Measurements from ENCODE around the gene ZNF428. TPM values are rescaled to one million over a fixed set of nuclear protein-coding genes. Genes with fewer than 3 reads are reported as not detected.

ZNF428 gene
- total and polyA plus RNA-seq, 11 donors = 25.1 to 64.5 (median 31.3) TPM

DNA sequence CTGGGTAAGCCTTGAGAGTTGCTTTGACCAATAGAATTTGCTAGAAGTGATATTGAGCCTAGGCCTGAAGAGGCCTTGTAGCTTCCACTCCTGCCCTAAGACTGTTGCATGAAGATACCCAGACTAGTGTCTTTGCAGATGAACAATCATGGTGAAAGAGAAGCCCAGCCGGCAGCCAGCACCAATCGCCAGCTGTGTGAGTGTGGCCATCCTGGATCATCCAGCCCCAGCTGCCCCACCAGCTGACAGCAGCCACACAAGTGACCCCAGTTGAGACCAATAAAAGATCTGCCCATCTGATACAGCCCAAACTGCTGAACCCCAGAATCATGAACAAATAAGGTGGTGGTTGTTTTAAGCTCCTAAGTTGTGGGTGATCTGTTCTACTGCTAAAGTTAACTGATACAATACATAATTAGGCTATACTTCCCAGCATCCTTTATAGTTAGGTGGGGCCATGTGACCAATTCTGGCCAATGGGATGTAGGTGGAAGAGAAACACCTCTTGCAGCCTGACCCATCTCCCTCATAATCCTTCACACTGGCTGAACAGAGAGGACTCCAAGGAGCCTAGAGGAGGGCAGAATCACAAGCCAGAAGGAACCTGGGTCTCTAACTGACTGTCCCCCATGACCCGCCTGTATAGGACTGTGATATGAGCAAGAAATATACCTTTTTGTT, 9.4 kb upstream of the ZNF428 start:
- TF ChIP-seq, protein P1, sequence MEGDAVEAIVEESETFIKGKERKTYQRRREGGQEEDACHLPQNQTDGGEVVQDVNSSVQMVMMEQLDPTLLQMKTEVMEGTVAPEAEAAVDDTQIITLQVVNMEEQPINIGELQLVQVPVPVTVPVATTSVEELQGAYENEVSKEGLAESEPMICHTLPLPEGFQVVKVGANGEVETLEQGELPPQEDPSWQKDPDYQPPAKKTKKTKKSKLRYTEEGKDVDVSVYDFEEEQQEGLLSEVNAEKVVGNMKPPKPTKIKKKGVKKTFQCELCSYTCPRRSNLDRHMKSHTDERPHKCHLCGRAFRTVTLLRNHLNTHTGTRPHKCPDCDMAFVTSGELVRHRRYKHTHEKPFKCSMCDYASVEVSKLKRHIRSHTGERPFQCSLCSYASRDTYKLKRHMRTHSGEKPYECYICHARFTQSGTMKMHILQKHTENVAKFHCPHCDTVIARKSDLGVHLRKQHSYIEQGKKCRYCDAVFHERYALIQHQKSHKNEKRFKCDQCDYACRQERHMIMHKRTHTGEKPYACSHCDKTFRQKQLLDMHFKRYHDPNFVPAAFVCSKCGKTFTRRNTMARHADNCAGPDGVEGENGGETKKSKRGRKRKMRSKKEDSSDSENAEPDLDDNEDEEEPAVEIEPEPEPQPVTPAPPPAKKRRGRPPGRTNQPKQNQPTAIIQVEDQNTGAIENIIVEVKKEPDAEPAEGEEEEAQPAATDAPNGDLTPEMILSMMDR (IDR thresholded peaks at IDR 0.05) = no peak
- TF ChIP-seq POLR2A (IDR thresholded peaks at IDR 0.05) = no peak
- Histone ChIP-seq H3K27me3 (peaks cover 0 to 2% (median 0%) of the 10 kb centered on the region in 9 donors), H3K36me3 (no peaks in the 10 kb centered on the region), H3K27ac (no peak overlapping the region), H3K9me3 (no peaks in the 10 kb centered on the region), H3K4me1 (no peaks in the 10 kb centered on the region), H3K4me3 (no peak overlapping the region)
- intact Hi-C loops (cut with DNase I) = no loop called here
- ATAC-seq (no peak), DNase-seq (no peak)
- WGBS, 4 donors = 88 to 100% (median 91%) methylated on average over 3 of the region's 3 CpGs

DNA sequence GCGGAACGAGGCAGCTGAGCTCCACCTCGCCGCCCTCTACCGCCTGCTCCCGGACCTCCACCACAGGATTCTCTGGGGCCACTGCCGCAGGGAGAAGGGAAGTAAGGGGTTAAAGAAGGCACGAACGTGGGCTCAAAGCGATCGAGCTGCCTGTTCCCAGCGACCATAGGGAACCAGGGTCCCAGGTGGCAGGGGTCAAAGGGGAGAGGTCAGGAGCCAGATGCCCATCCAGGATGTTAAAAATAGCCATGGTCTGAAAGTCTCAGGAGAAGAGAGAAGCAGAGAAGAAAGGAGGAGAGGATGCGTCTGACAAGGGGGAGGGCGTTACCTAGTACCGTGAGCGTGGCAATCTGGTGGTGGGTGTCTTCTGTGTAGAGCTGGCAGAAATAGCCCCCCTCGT, 7.4 kb upstream of the ZNF428 start:
- intact Hi-C loops (cut with DNase I) = no loop called here
- TF ChIP-seq POLR2A (IDR thresholded peaks at IDR 0.05) = no peak
- TF ChIP-seq, protein P1 (IDR thresholded peaks at IDR 0.05) = no peak
- Histone ChIP-seq H3K4me1 (no peaks in the 10 kb centered on the region), H3K27me3 (peaks cover 0 to 2% (median 0%) of the 10 kb centered on the region in 9 donors), H3K4me3 (no peak overlapping the region), H3K36me3 (no peaks in the 10 kb centered on the region), H3K9me3 (no peaks in the 10 kb centered on the region), H3K27ac (no peak overlapping the region)
- no peak for DNase-seq
- ATAC-seq = no peak
- whole genome bisulfite sequencing, 4 donors = 53 to 67% (median 57%) methylated on average over 17 of the region's 17 CpGs

DNA sequence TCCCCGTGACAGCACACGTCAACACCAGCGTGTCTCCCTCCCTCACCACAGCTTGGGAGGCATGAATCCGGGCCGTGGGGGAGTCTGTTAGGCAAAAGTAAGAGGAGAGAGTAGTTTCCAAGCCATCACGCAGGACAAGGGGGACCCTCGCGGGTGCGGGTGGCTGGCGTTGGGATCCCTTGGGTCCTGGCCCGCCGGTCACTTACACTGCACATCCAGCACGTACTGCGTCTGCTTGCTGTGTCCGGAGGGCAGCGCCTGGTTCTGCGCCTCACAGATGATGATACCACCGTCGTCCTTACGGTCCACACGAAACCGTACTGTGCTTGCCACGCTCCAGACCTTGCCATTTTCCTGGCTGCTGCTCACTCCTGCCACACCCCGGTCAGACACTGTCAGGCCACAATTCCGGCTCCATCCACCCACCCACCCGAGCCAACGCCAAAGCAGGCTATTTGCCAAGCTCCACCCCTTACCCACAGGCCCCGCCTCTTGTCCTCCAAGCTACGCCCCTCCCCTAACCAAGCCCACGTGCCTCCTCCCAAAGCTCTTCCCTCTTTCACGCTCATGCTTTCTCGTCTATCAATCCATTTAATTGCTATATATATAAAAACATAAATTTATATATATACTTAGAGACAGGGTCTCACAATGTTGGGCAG, 6.6 kb upstream of the ZNF428 start:
- H3K4me1 ChIP-seq = no peaks in the 10 kb centered on the region
- WGBS, 4 donors = 72 to 80% (median 77%) methylated on average over 31 to 32 of the region's 32 CpGs
- peaks cover 0 to 2% (median 0%) of the 10 kb centered on the region in 9 donors for H3K27me3 ChIP-seq
- DNase-seq (no peak), ATAC-seq (peak in 2 of 4 donors; percentile 20 to 27)
- H3K36me3 ChIP-seq = no peaks in the 10 kb centered on the region
- no peak for TF ChIP-seq POLR2A (IDR thresholded peaks at IDR 0.05)
- TF ChIP-seq, protein P1 (IDR thresholded peaks at IDR 0.05) = no peak
- no peak overlapping the region for H3K4me3 ChIP-seq
- H3K27ac ChIP-seq = no peak overlapping the region
- intact Hi-C loops (cut with DNase I) = no loop called here
- H3K9me3 ChIP-seq = no peaks in the 10 kb centered on the region

DNA sequence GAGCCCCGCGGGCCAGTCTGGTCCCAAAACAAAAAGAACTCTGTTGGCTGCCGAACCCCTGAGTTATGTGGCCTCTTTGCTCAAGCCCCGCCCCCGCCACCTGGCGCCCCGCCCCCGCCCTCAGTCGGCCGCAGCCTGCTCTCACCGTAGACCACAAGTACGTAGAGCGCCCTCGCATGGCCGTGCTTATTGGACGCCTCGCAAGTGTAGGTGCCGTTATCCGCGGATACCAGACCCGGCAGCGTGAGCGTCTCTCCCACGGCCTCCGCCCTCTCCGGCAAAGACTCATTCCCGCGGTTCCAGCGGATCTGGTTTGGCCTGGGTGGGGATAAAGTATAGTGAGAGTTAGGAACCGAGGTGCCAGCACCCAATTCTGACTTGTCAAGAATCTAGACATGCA, 5.5 kb upstream of the ZNF428 start:
- TF ChIP-seq, protein P1 (IDR thresholded peaks at IDR 0.05) = peak in 1 of 12 donors; percentile 16
- TF ChIP-seq POLR2A (IDR thresholded peaks at IDR 0.05) = no peak
- H3K4me1 ChIP-seq = peaks cover 0 to 9% (median 6%) of the 10 kb centered on the region in 12 donors
- no peak overlapping the region for H3K4me3 ChIP-seq
- H3K27me3 ChIP-seq = peaks cover 0 to 2% (median 0%) of the 10 kb centered on the region in 9 donors
- ATAC-seq (peak in 1 of 4 donors; percentile 34), DNase-seq (peak in 3 of 5 donors; percentile 36 to 81 (median 50))
- no peak overlapping the region for H3K27ac ChIP-seq
- intact Hi-C loops (cut with DNase I) = no loop called here
- WGBS, 4 donors = 21 to 37% (median 30%) methylated on average over 17 to 30 of the region's 30 CpGs
- H3K9me3 ChIP-seq = no peaks in the 10 kb centered on the region
- no peaks in the 10 kb centered on the region for H3K36me3 ChIP-seq

All from heart left ventricle (tissue), 16 donors.